ENCODE results near the gene RAI1.

The RAI1 gene

GRCh38 chr17:17668358-17668757 lies 12.9 kb upstream of the RAI1 start:
- H3K79me2 ChIP-seq = no peaks in the 10 kb centered on the region

DNA sequence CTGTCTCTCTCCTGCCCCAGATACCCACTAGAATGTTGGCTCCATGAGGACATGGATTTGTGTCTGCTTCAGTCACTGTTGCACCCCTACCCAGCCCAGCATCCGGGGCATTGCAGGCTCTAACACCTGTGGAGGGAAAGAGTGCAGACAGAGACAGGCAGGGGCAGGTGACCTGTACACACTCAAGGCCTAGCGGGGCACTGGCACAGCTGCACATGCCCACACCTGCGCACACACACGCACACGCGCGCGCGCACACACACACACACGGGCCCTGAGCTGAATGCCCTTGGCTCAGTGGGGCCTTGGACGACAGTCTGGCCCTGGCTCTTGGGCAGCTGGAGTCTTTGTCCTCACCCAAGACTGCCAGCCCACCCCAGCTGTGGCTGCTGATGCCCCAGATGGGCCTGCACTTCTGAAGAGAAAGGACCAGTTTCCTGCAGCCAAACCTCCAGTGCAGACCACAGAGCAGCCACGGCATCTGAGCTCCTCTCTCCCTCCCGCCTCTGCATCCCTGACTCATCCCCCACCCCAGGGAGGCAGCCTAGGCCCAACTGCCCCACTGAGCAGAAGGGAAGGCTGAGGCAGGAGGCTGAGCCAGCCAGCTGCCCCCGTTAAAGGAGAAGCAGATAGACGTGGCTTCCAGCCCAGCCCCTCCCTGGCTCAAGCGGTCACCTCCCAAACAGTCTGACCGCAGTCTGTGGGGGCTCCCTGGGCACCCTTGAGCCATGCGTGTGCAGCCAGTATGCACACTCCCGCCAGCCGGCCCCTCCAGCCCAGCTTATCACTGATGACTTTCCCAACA lies 12.3 kb upstream of the RAI1 start:
- Histone ChIP-seq H3K9me3 (ENCODE audit: control insufficient read depth, low read length) (no peaks in the 10 kb centered on the region), H3K79me2 (no peaks in the 10 kb centered on the region), H3K9ac (no peak overlapping the region), H3K4me3 (ENCODE audit: low read depth, low read length) (no peak overlapping the region), H2AFZ (no peak overlapping the region), H3K4me2 (ENCODE audit: low read length) (no peak overlapping the region), H3K36me3 (ENCODE audit: control insufficient read depth, insufficient read depth, low read length) (no peaks in the 10 kb centered on the region), H3K27ac (no peak overlapping the region), H3K4me1 (no peaks in the 10 kb centered on the region), H3K27me3 (ENCODE audit: control insufficient read depth, insufficient read depth, low read length) (no peaks in the 10 kb centered on the region)
- TF ChIP-seq CTCF (IDR thresholded peaks at IDR 0.05) = no peak

More at GRCh38 chr17:17668358-17668757, 12.9 kb upstream of the RAI1 start:
- TF ChIP-seq CTCF (IDR thresholded peaks at IDR 0.05) = no peak
- Histone ChIP-seq H3K27me3 (ENCODE audit: control insufficient read depth, insufficient read depth, low read length) (no peaks in the 10 kb centered on the region), H3K9me3 (ENCODE audit: control insufficient read depth, low read length) (no peaks in the 10 kb centered on the region), H3K36me3 (ENCODE audit: control insufficient read depth, insufficient read depth, low read length) (no peaks in the 10 kb centered on the region), H3K27ac (no peak overlapping the region), H3K4me2 (ENCODE audit: low read length) (no peak overlapping the region), H3K4me3 (ENCODE audit: low read depth, low read length) (no peak overlapping the region), H3K4me1 (no peaks in the 10 kb centered on the region), H2AFZ (no peak overlapping the region), H3K9ac (no peak overlapping the region)

DNA sequence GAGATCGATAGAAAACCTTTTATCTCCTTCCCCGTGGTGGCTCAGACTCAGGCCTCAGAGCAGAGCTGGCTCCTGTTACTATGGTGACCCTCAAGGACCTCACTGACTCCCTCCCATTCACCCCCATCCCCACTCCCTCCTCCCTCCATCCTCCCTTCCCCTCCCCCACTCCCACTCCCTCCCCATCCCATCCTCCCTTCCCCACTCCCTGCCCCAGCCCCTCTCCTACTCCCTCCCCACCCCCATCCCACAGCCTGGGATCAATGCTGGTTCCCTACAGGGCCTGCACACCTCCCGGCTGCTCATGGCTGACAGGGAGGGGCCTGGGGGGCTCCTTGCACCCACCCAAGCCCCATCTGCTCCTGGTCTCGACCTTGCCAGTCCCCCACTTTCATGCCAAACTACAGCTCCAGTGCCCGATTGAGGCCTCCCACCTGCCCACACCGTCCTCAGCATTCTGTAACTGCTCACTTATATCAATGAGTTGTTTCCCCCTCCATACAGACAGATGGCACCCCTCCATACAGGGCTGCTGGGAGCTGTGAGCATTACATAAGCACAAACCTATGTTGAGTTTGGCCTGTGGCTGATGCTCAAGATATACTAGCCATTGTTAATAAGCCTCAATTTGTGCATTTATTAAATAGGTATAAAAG lies 11.6 kb upstream of the RAI1 start:
- no peak overlapping the region for H3K4me2 ChIP-seq (ENCODE audit: low read length)
- no peak for TF ChIP-seq CTCF (IDR thresholded peaks at IDR 0.05)
- no peak overlapping the region for H3K9ac ChIP-seq
- no peaks in the 10 kb centered on the region for H3K79me2 ChIP-seq
- no peaks in the 10 kb centered on the region for H3K9me3 ChIP-seq (ENCODE audit: control insufficient read depth, low read length)
- no peak overlapping the region for H2AFZ ChIP-seq
- H3K36me3 ChIP-seq (ENCODE audit: control insufficient read depth, insufficient read depth, low read length) = no peaks in the 10 kb centered on the region
- H3K27me3 ChIP-seq (ENCODE audit: control insufficient read depth, insufficient read depth, low read length) = no peaks in the 10 kb centered on the region
- H3K4me1 ChIP-seq = no peaks in the 10 kb centered on the region
- H3K4me3 ChIP-seq (ENCODE audit: low read depth, low read length) = no peak overlapping the region
- no peak overlapping the region for H3K27ac ChIP-seq

GRCh38 chr17:17670701-17671305 lies 10.5 kb upstream of the RAI1 start:
- no peak overlapping the region for H3K27ac ChIP-seq
- H3K4me3 ChIP-seq (ENCODE audit: low read depth, low read length) = no peak overlapping the region
- TF ChIP-seq CTCF (IDR thresholded peaks at IDR 0.05) = no peak
- no peaks in the 10 kb centered on the region for H3K36me3 ChIP-seq (ENCODE audit: control insufficient read depth, insufficient read depth, low read length)
- H2AFZ ChIP-seq = no peak overlapping the region
- no peaks in the 10 kb centered on the region for H3K4me1 ChIP-seq
- no peaks in the 10 kb centered on the region for H3K79me2 ChIP-seq
- no peak overlapping the region for H3K9ac ChIP-seq
- H3K9me3 ChIP-seq (ENCODE audit: control insufficient read depth, low read length) = no peaks in the 10 kb centered on the region
- no peaks in the 10 kb centered on the region for H3K27me3 ChIP-seq (ENCODE audit: control insufficient read depth, insufficient read depth, low read length)
- H3K4me2 ChIP-seq (ENCODE audit: low read length) = no peak overlapping the region
